ENCODE results near the gene WDR90.

DNA sequence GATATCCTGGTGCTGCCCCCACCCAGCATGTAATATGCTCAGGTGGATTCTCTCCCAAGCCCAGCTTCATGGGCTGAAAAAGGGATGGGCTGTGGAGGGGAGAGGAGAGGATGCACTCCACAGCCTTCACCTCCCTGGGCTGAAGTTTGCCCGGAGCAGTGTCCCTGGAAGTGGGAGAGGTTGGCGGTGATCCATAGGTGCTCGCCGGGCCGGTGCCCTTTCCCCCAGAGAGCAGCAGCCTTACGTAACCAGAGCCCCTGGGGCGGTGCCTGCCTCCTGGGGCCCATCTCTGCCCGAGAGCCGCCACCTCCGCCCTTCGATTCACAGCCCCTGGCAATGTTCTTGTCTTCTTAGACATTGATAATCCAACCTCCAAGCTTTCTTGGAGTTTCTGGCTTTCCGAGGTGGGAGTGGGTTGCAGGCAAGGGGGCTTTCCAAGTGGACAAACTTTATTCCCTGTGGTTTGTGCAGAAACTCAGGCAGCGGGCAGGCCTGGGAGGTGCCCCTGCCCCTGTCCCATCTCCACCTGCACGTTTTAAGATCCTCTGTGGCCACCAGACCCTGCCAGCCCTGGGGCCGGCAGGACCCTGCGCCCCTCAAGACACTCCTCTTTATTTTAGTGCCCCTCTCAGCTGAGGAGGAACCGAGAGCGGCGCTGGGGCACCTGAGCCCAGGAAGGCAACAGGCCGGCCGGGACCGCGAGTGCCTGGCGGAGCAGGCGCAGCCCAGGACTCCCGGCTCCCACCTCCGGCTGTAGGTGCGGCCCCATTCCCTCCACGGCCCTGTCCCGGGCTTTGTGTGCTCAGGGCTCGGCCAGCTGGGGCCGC is 3.1 kb upstream of the WDR90 start:
- TF ChIP-seq, protein P1, sequence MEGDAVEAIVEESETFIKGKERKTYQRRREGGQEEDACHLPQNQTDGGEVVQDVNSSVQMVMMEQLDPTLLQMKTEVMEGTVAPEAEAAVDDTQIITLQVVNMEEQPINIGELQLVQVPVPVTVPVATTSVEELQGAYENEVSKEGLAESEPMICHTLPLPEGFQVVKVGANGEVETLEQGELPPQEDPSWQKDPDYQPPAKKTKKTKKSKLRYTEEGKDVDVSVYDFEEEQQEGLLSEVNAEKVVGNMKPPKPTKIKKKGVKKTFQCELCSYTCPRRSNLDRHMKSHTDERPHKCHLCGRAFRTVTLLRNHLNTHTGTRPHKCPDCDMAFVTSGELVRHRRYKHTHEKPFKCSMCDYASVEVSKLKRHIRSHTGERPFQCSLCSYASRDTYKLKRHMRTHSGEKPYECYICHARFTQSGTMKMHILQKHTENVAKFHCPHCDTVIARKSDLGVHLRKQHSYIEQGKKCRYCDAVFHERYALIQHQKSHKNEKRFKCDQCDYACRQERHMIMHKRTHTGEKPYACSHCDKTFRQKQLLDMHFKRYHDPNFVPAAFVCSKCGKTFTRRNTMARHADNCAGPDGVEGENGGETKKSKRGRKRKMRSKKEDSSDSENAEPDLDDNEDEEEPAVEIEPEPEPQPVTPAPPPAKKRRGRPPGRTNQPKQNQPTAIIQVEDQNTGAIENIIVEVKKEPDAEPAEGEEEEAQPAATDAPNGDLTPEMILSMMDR (IDR thresholded peaks at IDR 0.05): no peak
- no peak for TF ChIP-seq POLR2A (IDR thresholded peaks at IDR 0.05)

Measured in body of pancreas (tissue), 4 donors.